ENCODE data around the gene TEDC2. TPM values are rescaled to one million over a fixed set of nuclear protein-coding genes. Genes with fewer than 3 reads are reported as not detected.

Gene TEDC2
- total and polyA plus RNA-seq, 2 of the 8 experiments (the other 6 are each of a cell fraction or from before 2014, with no cell fraction given), result 54.6 to 55.6 TPM

GRCh38 chr16:2464333-2464732, 4.4 kb downstream of the TEDC2 start:
- H3K79me2 ChIP-seq (ENCODE audit: control insufficient read depth in 1 of 2, insufficient read depth in 2 of 2, low read length in 2 of 2), result peaks cover 0 to 6% of the 10 kb centered on the region in 2 experiments; a peak in 2 of 4 replicates
- H3K14ac ChIP-seq (ENCODE audit: insufficient read length), result no peak overlapping the region
- H3K56ac ChIP-seq (replicated peaks; ENCODE audit: insufficient read length, low read depth, low read length), result no peak overlapping the region
- no peak overlapping the region for H3K23ac ChIP-seq (ENCODE audit: insufficient read length)
- peaks cover 10% of the 10 kb centered on the region for H3K79me1 ChIP-seq (ENCODE audit: low read depth, low read length)
- no peak overlapping the region for H3K9ac ChIP-seq (replicated peaks in 1 of 4; ENCODE audit: extremely low read depth in 1 of 4, low read depth in 3 of 4, low read length in 3 of 4)
- H2AFZ ChIP-seq (ENCODE audit: low read length), result no peak overlapping the region
- ChIA-PET POLR2A (ENCODE audit: partially characterized antibody) (interaction anchor here (0.7 kb wide), 1 partner anchor 236 kb away, joined by 3 read pairs; no protein-coding TSS in a partner anchor), CTCF (ENCODE audit: partially characterized antibody) (interaction anchor here (0.6 to 3.1 kb wide), 3 partner anchors 11 to 37 kb away, joined by 3 to 18 read pairs (median 3); no protein-coding TSS in a partner anchor)
- H3K27ac ChIP-seq (ENCODE audit: low read depth, low read length), result no peak overlapping the region
- H3K9me3 ChIP-seq (ENCODE audit: insufficient read depth in 2 of 2, low read depth in 1 of 2, low read length in 1 of 2), result no peaks in the 10 kb centered on the region
- H4K91ac ChIP-seq (replicated peaks; ENCODE audit: insufficient read length, low read length), result no peak overlapping the region
- H4K20me1 ChIP-seq (replicated peaks in 1 of 2; ENCODE audit: control insufficient read depth in 1 of 2, insufficient read depth in 2 of 2, low read length in 2 of 2), result peaks cover 2 to 7% of the 10 kb centered on the region in 2 experiments
- H3K4me2 ChIP-seq (ENCODE audit: insufficient read depth in 1 of 2, low read depth in 2 of 2, low read length in 2 of 2), result no peak overlapping the region
- no peak overlapping the region for H4K5ac ChIP-seq (ENCODE audit: insufficient read length, low read depth, low read length)
- FAIRE-seq (no peak), DNase-seq (ENCODE audit: low read depth in 1 of 2, low spot score in 2 of 2) (no peak)
- no peak overlapping the region for H4K8ac ChIP-seq (ENCODE audit: extremely low read depth, insufficient read depth, low read length)
- H3K4me3 ChIP-seq (ENCODE audit: extremely low read depth in 1 of 4, insufficient read depth in 2 of 4, low read depth in 3 of 4, low read length in 4 of 4), result no peak overlapping the region
- peaks cover 0 to 12% (median 9%) of the 10 kb centered on the region in 4 experiments; a peak in 5 of 7 replicates for H3K27me3 ChIP-seq (replicated peaks in 1 of 4; ENCODE audit: control insufficient read depth in 3 of 4, extremely low read depth in 1 of 4, insufficient read depth in 3 of 4, low read length in 3 of 4)
- no peak overlapping the region for H3K18ac ChIP-seq (ENCODE audit: extremely low read depth, low read length)
- no peak overlapping the region for H2BK15ac ChIP-seq (ENCODE audit: low read length)
- H3K4ac ChIP-seq (replicated peaks; ENCODE audit: insufficient read length, low read depth, low read length), result no peak overlapping the region
- no peak overlapping the region for H2BK20ac ChIP-seq (ENCODE audit: low read length)
- peaks cover 22% of the 10 kb centered on the region; the same call in 1 of the 2 replicates for H3K23me2 ChIP-seq (ENCODE audit: low read depth, low read length)
- H2BK5ac ChIP-seq (ENCODE audit: low read depth, low read length), result no peak overlapping the region
- H2BK120ac ChIP-seq (replicated peaks; ENCODE audit: low read depth, low read length), result no peak overlapping the region
- H3K4me1 ChIP-seq (replicated peaks in 1 of 4; ENCODE audit: control insufficient read depth in 3 of 4, insufficient read depth in 4 of 4, low read length in 3 of 4), result peaks cover 0 to 25% (median 22%) of the 10 kb centered on the region in 4 experiments; a peak in 6 of 7 replicates
- H3K36me3 ChIP-seq (ENCODE audit: control insufficient read depth in 2 of 4, insufficient read depth in 4 of 4, low read length in 3 of 4), result peaks cover 0 to 16% (median 8%) of the 10 kb centered on the region in 4 experiments; a peak in 4 of 8 replicates
- no peak overlapping the region for H2BK12ac ChIP-seq (ENCODE audit: low read depth, low read length)
- 99% methylated on average over 10 of the region's 12 CpGs; no CpG with 5 or more reads in 1 of the 2 experiments for WGBS, 2 experiments (ENCODE audit: extremely low coverage in 1 of 2, insufficient coverage in 1 of 2, insufficient read length in 1 of 2, insufficient replicate concordance in 2 of 2, low coverage in 1 of 2, low lambda C conversion rate in 2 of 2, missing lambda C conversion rate in 1 of 2)
- no peak overlapping the region for H2AK5ac ChIP-seq (ENCODE audit: low read depth, low read length)
- no peak for TF ChIP-seq TBP (IDR thresholded peaks at IDR 0.05; ENCODE audit: low read depth, low read length)
- no peak for TF ChIP-seq ZNF274 (IDR thresholded peaks at IDR 0.05; ENCODE audit: borderline replicate concordance, extremely low read depth, low read length)
- TF ChIP-seq NRF1 (IDR thresholded peaks at IDR 0.05; ENCODE audit: low read depth, low read length), result no peak
- TF ChIP-seq ATF2 (IDR thresholded peaks at IDR 0.05; ENCODE audit: low read length), result no peak
- TF ChIP-seq USF2 (IDR thresholded peaks at IDR 0.05; ENCODE audit: low read length), result no peak
- no peak for TF ChIP-seq ATF3 (IDR thresholded peaks at IDR 0.05; ENCODE audit: insufficient read depth, low read depth, low read length)
- TF ChIP-seq TAF1 (IDR thresholded peaks at IDR 0.05; ENCODE audit: low read depth, low read length), result no peak
- TF ChIP-seq EZH2 (IDR thresholded peaks at IDR 0.05; ENCODE audit: low read depth, low read length, severe bottlenecking), result no peak
